Right atrium auricular region (tissue), 2 donors: ENCODE measurements around the gene MAU2. TPM values are rescaled to one million over a fixed set of nuclear protein-coding genes. Genes with fewer than 3 reads are reported as not detected.

ENCODE experiments used
- DNase-seq: peaks from one replicate; pipeline ENCODE4 v3.0.0-alpha.2; 2019; ENCODE audit warnings: low spot score
- H3K27ac ChIP-seq, 2 donors: fragments of 200-600 bp; sonication (generic); 1 replicate in 1 of 2; 2 replicates in 1 of 2; pipeline ENCODE4 v1.5.1; 2016 to 2019
- H3K27me3 ChIP-seq, 2 donors: fragments of 200-600 bp; sonication (generic); one replicate each; pipeline versions ENCODE4 v1.5.1 to v1.6.0; 2017 to 2019
- H3K36me3 ChIP-seq: fragments of 200-600 bp; sonication (generic); one replicate; pipeline ENCODE4 v1.5.1; 2016
- H3K4me1 ChIP-seq, 2 donors: fragments of 200-600 bp; sonication (generic); one replicate each; pipeline versions ENCODE4 v1.5.1 to v1.6.0; 2017 to 2019
- H3K4me3 ChIP-seq, 2 donors: fragments of 200-600 bp; sonication (generic); 1 replicate in 1 of 2; 2 replicates in 1 of 2; pipeline ENCODE4 v1.5.1; 2017 to 2019; ENCODE audit warnings: mild to moderate bottlenecking in 1 of 2, moderate library complexity in 1 of 2
- H3K9me3 ChIP-seq, 2 donors: fragments of 200-600 bp; sonication (generic); one replicate each; pipeline ENCODE4 v1.5.1; 2019
- CTCF ChIP-seq, 2 donors: fragments of 200-600 bp; sonication (generic); IDR thresholded peaks; one replicate each; pipeline ENCODE4 v1.5.1; 2019; ENCODE audit warnings: antibody characterized with exemption in 2 of 2
- total RNA-seq, 2 donors: library from RNA; depleted of rRNA; stranded (reverse); fragments of >200 nt; gene quantifications; one replicate each; pipeline ENCODE4 v1.1.0, GENCODE V29; 2016

The MAU2 gene
- total RNA-seq, 2 donors from 2014 or later, result 22.1 to 31.3 TPM

GRCh38 chr19:19343016-19343362 is 22.4 kb downstream of the MAU2 start:
- Histone ChIP-seq H3K4me1 (no peaks in the 10 kb centered on the region), H3K27me3 (no peaks in the 10 kb centered on the region), H3K27ac (no peak overlapping the region), H3K9me3 (no peaks in the 10 kb centered on the region), H3K4me3 (no peak overlapping the region), H3K36me3 (peaks cover 95% of the 10 kb centered on the region)
- no peak for TF ChIP-seq CTCF (IDR thresholded peaks at IDR 0.05)
- DNase-seq, result no peak

- DNase-seq, result no peak
- no peaks in the 10 kb centered on the region for H3K4me1 ChIP-seq
- no peaks in the 10 kb centered on the region for H3K9me3 ChIP-seq
- no peaks in the 10 kb centered on the region for H3K27me3 ChIP-seq
- no peak overlapping the region for H3K4me3 ChIP-seq
- no peak overlapping the region for H3K27ac ChIP-seq
- TF ChIP-seq CTCF (IDR thresholded peaks at IDR 0.05), result no peak
- H3K36me3 ChIP-seq, result peaks cover 95% of the 10 kb centered on the region
Observed at GRCh38 chr19:19343762-19344161, 23.1 kb downstream of the MAU2 start.

GRCh38 chr19:19345232-19345631 is 24.6 kb downstream of the MAU2 start:
- no peak for DNase-seq
- Histone ChIP-seq H3K27me3 (no peaks in the 10 kb centered on the region), H3K36me3 (peaks cover 94% of the 10 kb centered on the region), H3K27ac (no peak overlapping the region), H3K4me3 (no peak overlapping the region), H3K9me3 (no peaks in the 10 kb centered on the region), H3K4me1 (no peaks in the 10 kb centered on the region)
- TF ChIP-seq CTCF (IDR thresholded peaks at IDR 0.05), result no peak

- Histone ChIP-seq H3K9me3 (no peaks in the 10 kb centered on the region), H3K4me3 (no peak overlapping the region), H3K4me1 (no peaks in the 10 kb centered on the region), H3K27ac (no peak overlapping the region), H3K27me3 (no peaks in the 10 kb centered on the region), H3K36me3 (peaks cover 94% of the 10 kb centered on the region)
- no peak for TF ChIP-seq CTCF (IDR thresholded peaks at IDR 0.05)
- no peak for DNase-seq
Observed at GRCh38 chr19:19345970-19346369, 25.3 kb downstream of the MAU2 start.

GRCh38 chr19:19347401-19348110 is 26.9 kb downstream of the MAU2 start:
- TF ChIP-seq CTCF (IDR thresholded peaks at IDR 0.05), result no peak
- H3K36me3 ChIP-seq, result peaks cover 94% of the 10 kb centered on the region
- H3K27ac ChIP-seq, result no peak overlapping the region
- H3K9me3 ChIP-seq, result no peaks in the 10 kb centered on the region
- no peak overlapping the region for H3K4me3 ChIP-seq
- H3K27me3 ChIP-seq, result no peaks in the 10 kb centered on the region
- no peaks in the 10 kb centered on the region for H3K4me1 ChIP-seq
- no peak for DNase-seq

GRCh38 chr19:19348266-19348665 is 27.6 kb downstream of the MAU2 start:
- DNase-seq, result no peak
- Histone ChIP-seq H3K4me1 (no peaks in the 10 kb centered on the region), H3K27ac (no peak overlapping the region), H3K27me3 (no peaks in the 10 kb centered on the region), H3K36me3 (peaks cover 94% of the 10 kb centered on the region), H3K9me3 (no peaks in the 10 kb centered on the region), H3K4me3 (no peak overlapping the region)
- no peak for TF ChIP-seq CTCF (IDR thresholded peaks at IDR 0.05)
